ENCODE measurements around the gene SPEN. TPM values are rescaled to one million over a fixed set of nuclear protein-coding genes. Genes with fewer than 3 reads are reported as not detected.
"Not testable (repeated sequence)": the region's sequence is repeated elsewhere in the genome, so short reads cannot be mapped to it uniquely, and the experiment has no call there.

The SPEN gene
- total and polyA plus RNA-seq, 10 of the 15 experiments (the other 5 are each of a cell fraction or from before 2014, with no cell fraction given): 5.2 to 58.7 (median 20.1) TPM

DNA sequence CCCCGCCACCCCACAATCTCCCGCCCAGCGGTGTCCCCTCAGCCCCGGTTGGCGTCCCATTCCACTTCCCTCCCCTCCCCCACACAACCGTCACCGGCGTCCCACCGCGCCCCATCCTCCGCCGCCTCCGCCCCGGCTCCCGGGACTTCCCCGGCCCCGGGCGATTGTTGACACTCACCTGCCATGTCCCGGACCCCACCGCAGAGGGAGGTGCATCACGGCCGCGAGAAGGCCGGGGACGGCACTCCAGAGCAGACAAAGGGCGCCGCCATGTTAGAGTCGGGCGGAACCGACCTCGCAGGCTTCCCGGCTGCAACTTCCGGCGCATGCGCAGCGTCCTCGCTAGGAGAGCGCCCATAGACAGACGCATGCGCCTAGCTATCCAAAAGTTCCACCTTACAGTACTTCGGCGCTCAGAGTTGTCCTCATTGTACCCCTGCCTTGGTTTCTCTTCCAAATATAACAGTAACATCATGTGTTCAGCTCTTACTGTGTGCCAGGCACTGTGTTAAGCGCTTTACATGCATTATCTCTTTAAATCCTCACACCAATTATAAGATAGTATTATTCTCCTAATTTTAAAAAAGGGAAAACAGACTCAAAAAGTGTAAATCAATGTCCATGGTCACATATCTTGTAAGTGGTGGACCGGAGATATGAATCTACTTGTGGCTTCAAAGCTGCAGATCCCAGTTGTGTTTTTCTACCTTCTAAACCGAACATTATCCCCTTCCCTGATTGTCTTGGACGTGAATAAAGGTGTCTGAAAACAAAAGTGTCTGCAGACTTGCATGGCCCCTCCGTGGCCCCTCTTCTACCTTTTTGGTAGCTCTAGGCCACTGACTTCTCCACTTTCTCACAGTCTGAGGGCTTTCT is 128.5 kb downstream of the SPEN start, which contains the start of gene ZBTB17 (continued):
- TF ChIP-seq, protein P1, sequence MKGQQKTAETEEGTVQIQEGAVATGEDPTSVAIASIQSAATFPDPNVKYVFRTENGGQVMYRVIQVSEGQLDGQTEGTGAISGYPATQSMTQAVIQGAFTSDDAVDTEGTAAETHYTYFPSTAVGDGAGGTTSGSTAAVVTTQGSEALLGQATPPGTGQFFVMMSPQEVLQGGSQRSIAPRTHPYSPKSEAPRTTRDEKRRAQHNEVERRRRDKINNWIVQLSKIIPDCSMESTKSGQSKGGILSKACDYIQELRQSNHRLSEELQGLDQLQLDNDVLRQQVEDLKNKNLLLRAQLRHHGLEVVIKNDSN (IDR thresholded peaks at IDR 0.05; ENCODE audit: borderline replicate concordance, extremely low read length, insufficient read depth, low read depth, low read length): no peak
- TF ChIP-seq ZNF687 (IDR thresholded peaks at IDR 0.05) (peak; percentile 34), NR2F1 (conservative IDR thresholded peaks at IDR 0.05) (0 out of 2 replicates have a peak, but pooled peaks have one; percentile 63), CHD1 (IDR thresholded peaks at IDR 0.05; ENCODE audit: low read depth, low read length) (no peak), SKIL (IDR thresholded peaks at IDR 0.05; ENCODE audit: low read depth, poor library complexity, severe bottlenecking) (no peak)
- TF ChIP-seq, protein P2, sequence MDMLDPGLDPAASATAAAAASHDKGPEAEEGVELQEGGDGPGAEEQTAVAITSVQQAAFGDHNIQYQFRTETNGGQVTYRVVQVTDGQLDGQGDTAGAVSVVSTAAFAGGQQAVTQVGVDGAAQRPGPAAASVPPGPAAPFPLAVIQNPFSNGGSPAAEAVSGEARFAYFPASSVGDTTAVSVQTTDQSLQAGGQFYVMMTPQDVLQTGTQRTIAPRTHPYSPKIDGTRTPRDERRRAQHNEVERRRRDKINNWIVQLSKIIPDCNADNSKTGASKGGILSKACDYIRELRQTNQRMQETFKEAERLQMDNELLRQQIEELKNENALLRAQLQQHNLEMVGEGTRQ (IDR thresholded peaks at IDR 0.05; ENCODE audit: borderline replicate concordance, low read depth, low read length): no peak

DNA sequence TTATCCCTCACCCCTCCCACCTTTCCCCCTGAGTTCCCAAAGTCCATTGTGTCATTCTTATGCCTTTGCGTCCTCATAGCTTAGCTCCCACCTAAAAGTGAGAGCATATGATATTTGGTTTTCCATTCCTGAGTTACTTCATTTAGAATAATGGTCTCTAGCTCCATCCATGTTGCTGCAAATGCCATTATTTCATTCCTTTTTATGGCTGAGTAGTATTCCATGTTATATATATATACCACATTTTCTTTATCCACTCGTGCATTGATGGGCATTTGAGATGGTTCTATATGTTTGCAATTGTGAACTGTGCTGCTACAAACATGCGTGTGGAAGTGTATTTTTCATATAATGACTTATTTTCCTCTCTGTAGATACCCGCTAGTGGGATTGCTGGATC is 130.4 kb downstream of the SPEN start:
- POLR2A ChIA-PET, ATAC-seq: not testable (repeated sequence)

More for the DNA sequence above, 130.4 kb downstream of the SPEN start:
- intact Hi-C loops (cut with micrococcal nuclease; ENCODE audit: unreplicated experiment): loop anchor here (10.0 kb wide), 1 partner anchor 453 kb away; the partner anchor contains the start of genes CASP9 and DNAJC16
- H3K9ac ChIP-seq (ENCODE audit: control insufficient read depth, insufficient read depth, low read length); DNase-seq (ENCODE audit: low read depth, low spot score); H3K27ac ChIP-seq (ENCODE audit: control insufficient read depth, insufficient read depth); H3K4me3 ChIP-seq; H3K27me3 ChIP-seq (replicated peaks in 1 of 2; ENCODE audit: control insufficient read depth in 2 of 2, insufficient read depth in 2 of 2, low read length in 1 of 2); H3K4me2 ChIP-seq (ENCODE audit: control insufficient read depth, insufficient read depth); in situ Hi-C loops (cut with MboI); H2AFZ ChIP-seq (ENCODE audit: control insufficient read depth, low read depth, low read length); H3K4me1 ChIP-seq (ENCODE audit: control insufficient read depth, insufficient read depth, low read length); RAD21 ChIA-PET (ENCODE audit: unreplicated experiment); H3K9me3 ChIP-seq (replicated peaks; ENCODE audit: control insufficient read depth, insufficient read depth, low read length); H4K20me1 ChIP-seq (ENCODE audit: control insufficient read depth, insufficient read depth); H3K36me3 ChIP-seq (ENCODE audit: control insufficient read depth in 2 of 2, insufficient read depth in 2 of 2, low read length in 1 of 2); BruUV-seq (replicated peaks); FAIRE-seq: not testable (repeated sequence)
- 73% methylated on average over 4 of the region's 4 CpGs for WGBS (ENCODE audit: insufficient coverage, insufficient replicate concordance, low lambda C conversion rate, missing lambda C conversion rate)
- ChIA-PET CTCF (interaction anchor here (0.6 kb wide), 1 partner anchor 427 kb away, joined by 4 read pairs; no protein-coding TSS in a partner anchor), SMC1A (ENCODE audit: uncharacterized antibody, unreplicated experiment) (interaction anchor here (0.6 to 1.4 kb wide), 2 partner anchors 8 to 36 kb away, joined by 3 to 4 read pairs; no protein-coding TSS in a partner anchor)
- H3K79me2 ChIP-seq (ENCODE audit: control insufficient read depth, insufficient read depth, low read length): peaks cover 11% of the 10 kb centered on the region
